ENCODE measurements around the gene GLUD1. TPM values are rescaled to one million over a fixed set of nuclear protein-coding genes. Genes with fewer than 3 reads are reported as not detected.
"Not testable (repeated sequence)": the region's sequence is repeated elsewhere in the genome, so short reads cannot be mapped to it uniquely, and the experiment has no call there.

Gene GLUD1
- total RNA-seq, 1 donor from 2014 or later, result 123 TPM

GRCh38 chr10:87038286-87038717 is 56.3 kb downstream of the GLUD1 start:
- Mint-ChIP-seq H3K9me3 (no peaks in the 10 kb centered on the region), H3K4me3 (no peak overlapping the region), H3K36me3 (no peaks in the 10 kb centered on the region), H3K27me3 (no peaks in the 10 kb centered on the region), H3K4me1 (ENCODE audit: unreplicated experiment) (no peaks in the 10 kb centered on the region), H3K27ac (no peak overlapping the region)
- no peak for TF ChIP-seq CTCF (conservative IDR thresholded peaks at IDR 0.05)
- DNase-seq (ENCODE audit: extremely low spot score, unreplicated experiment), result no peak

GRCh38 chr10:87036623-87037022 is 58.0 kb downstream of the GLUD1 start:
- TF ChIP-seq CTCF (conservative IDR thresholded peaks at IDR 0.05), result no peak
- Mint-ChIP-seq H3K4me3 (no peak overlapping the region), H3K27me3 (no peaks in the 10 kb centered on the region), H3K4me1 (ENCODE audit: unreplicated experiment) (no peaks in the 10 kb centered on the region), H3K9me3 (no peaks in the 10 kb centered on the region), H3K27ac (no peak overlapping the region), H3K36me3 (no peaks in the 10 kb centered on the region)
- no peak for DNase-seq (ENCODE audit: extremely low spot score, unreplicated experiment)

GRCh38 chr10:87030912-87031635 is 63.6 kb downstream of the GLUD1 start:
- Mint-ChIP-seq H3K9me3 (no peaks in the 10 kb centered on the region), H3K36me3 (no peaks in the 10 kb centered on the region), H3K27me3 (no peaks in the 10 kb centered on the region), H3K4me1 (ENCODE audit: unreplicated experiment) (no peaks in the 10 kb centered on the region), H3K4me3 (no peak overlapping the region), H3K27ac (no peak overlapping the region)
- DNase-seq (ENCODE audit: extremely low spot score, unreplicated experiment), result no peak
- TF ChIP-seq CTCF (conservative IDR thresholded peaks at IDR 0.05), result no peak

- not testable (repeated sequence) for H3K27ac Mint-ChIP-seq; H3K4me3 Mint-ChIP-seq; H3K4me1 Mint-ChIP-seq (ENCODE audit: unreplicated experiment); H3K36me3 Mint-ChIP-seq; H3K9me3 Mint-ChIP-seq; H3K27me3 Mint-ChIP-seq; DNase-seq (ENCODE audit: extremely low spot score, unreplicated experiment)
Observed at GRCh38 chr10:87030419-87030818, 64.2 kb downstream of the GLUD1 start.

- H3K4me1 Mint-ChIP-seq (ENCODE audit: unreplicated experiment); H3K9me3 Mint-ChIP-seq; H3K36me3 Mint-ChIP-seq; H3K27ac Mint-ChIP-seq; H3K27me3 Mint-ChIP-seq; DNase-seq (ENCODE audit: extremely low spot score, unreplicated experiment); H3K4me3 Mint-ChIP-seq: not testable (repeated sequence)
Observed at GRCh38 chr10:87026747-87027508, 67.7 kb downstream of the GLUD1 start.

GRCh38 chr10:87025285-87025958 is 69.2 kb downstream of the GLUD1 start:
- not testable (repeated sequence) for H3K36me3 Mint-ChIP-seq; H3K4me1 Mint-ChIP-seq (ENCODE audit: unreplicated experiment); H3K9me3 Mint-ChIP-seq; H3K4me3 Mint-ChIP-seq; DNase-seq (ENCODE audit: extremely low spot score, unreplicated experiment); H3K27me3 Mint-ChIP-seq
- peak overlapping the region; percentile 48 for H3K27ac Mint-ChIP-seq

- H3K9me3 Mint-ChIP-seq; H3K36me3 Mint-ChIP-seq; DNase-seq (ENCODE audit: extremely low spot score, unreplicated experiment); H3K4me3 Mint-ChIP-seq; H3K27ac Mint-ChIP-seq; H3K4me1 Mint-ChIP-seq (ENCODE audit: unreplicated experiment); H3K27me3 Mint-ChIP-seq: not testable (repeated sequence)
Observed at GRCh38 chr10:87020056-87020455, 74.6 kb downstream of the GLUD1 start, which contains the start of gene FAM25A. Gene FAM25A (plus strand): TSS chr10:87020294. CDS start chr10:87020325, 31 bp downstream.

- not testable (repeated sequence) for H3K27me3 Mint-ChIP-seq; DNase-seq (ENCODE audit: extremely low spot score, unreplicated experiment); H3K4me1 Mint-ChIP-seq (ENCODE audit: unreplicated experiment); H3K27ac Mint-ChIP-seq; H3K4me3 Mint-ChIP-seq; H3K36me3 Mint-ChIP-seq; H3K9me3 Mint-ChIP-seq
Observed at GRCh38 chr10:87019504-87019903, 75.1 kb downstream of the GLUD1 start.

- H3K27me3 Mint-ChIP-seq, H3K4me3 Mint-ChIP-seq: not testable (repeated sequence)
Observed at GRCh38 chr10:87019066-87019465, 75.6 kb downstream of the GLUD1 start.

GRCh38 chr10:87018127-87018526 is 76.5 kb downstream of the GLUD1 start:
- H3K4me1 Mint-ChIP-seq (ENCODE audit: unreplicated experiment); H3K9me3 Mint-ChIP-seq; DNase-seq (ENCODE audit: extremely low spot score, unreplicated experiment); H3K4me3 Mint-ChIP-seq; H3K27me3 Mint-ChIP-seq; H3K27ac Mint-ChIP-seq; H3K36me3 Mint-ChIP-seq: not testable (repeated sequence)

More at GRCh38 chr10:87019066-87019465, 75.6 kb downstream of the GLUD1 start:
- H3K36me3 Mint-ChIP-seq; H3K4me1 Mint-ChIP-seq (ENCODE audit: unreplicated experiment); H3K9me3 Mint-ChIP-seq; DNase-seq (ENCODE audit: extremely low spot score, unreplicated experiment); H3K27ac Mint-ChIP-seq: not testable (repeated sequence)

Data from type B pancreatic cell (in vitro differentiated cells).